SU-DHL-6 (cell line): ENCODE measurements around the gene SLC7A5.
"Not testable (repeated sequence)": the region's sequence is repeated elsewhere in the genome, so short reads cannot be mapped to it uniquely, and the experiment has no call there.

Experiments used
- CTCF ChIP-seq: fragments of 200-600 bp; sonication (generic); IDR thresholded peaks from one replicate; pipeline ENCODE4 v1.5.1; 2017; ENCODE audit warnings: antibody characterized with exemption, mild to moderate bottlenecking, low read length, moderate library complexity; ENCODE audit not compliant: insufficient read depth, poor library complexity, severe bottlenecking
- EZH2phosphoT487 ChIP-seq: fragments of 200-600 bp; sonication (generic), shearing (Covaris generic); conservative IDR thresholded peaks from 2 replicates; pipeline ENCODE4 v1.6.1; 2018; ENCODE audit warnings: mild to moderate bottlenecking, antibody characterized with exemption, low read length, moderate library complexity, mixed read lengths

DNA sequence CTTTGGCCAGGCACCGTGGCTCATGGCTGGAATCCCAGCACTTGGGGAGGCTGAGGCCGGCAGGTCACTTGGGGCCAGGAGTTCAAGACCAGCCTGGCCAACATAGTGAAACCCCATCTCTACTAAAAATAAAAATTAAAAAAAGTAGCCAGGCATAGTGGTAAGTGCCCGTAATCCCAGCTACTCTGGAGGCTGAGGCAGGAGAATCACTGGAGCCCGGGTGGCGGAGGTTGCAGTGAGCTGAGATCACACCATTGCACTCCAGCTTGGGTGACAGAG is 43.5 kb downstream of the SLC7A5 start:
- TF ChIP-seq CTCF, EZH2phosphoT487: not testable (repeated sequence)
